Measurements from ENCODE around the gene CHD6. TPM values are rescaled to one million over a fixed set of nuclear protein-coding genes. Genes with fewer than 3 reads are reported as not detected.
A peak's percentile ranks its signal among the peaks of the same experiment; 100 is the strongest.

Gene CHD6
- total and polyA plus RNA-seq, 11 donors: 6.5 to 52.8 (median 38.9) TPM

DNA sequence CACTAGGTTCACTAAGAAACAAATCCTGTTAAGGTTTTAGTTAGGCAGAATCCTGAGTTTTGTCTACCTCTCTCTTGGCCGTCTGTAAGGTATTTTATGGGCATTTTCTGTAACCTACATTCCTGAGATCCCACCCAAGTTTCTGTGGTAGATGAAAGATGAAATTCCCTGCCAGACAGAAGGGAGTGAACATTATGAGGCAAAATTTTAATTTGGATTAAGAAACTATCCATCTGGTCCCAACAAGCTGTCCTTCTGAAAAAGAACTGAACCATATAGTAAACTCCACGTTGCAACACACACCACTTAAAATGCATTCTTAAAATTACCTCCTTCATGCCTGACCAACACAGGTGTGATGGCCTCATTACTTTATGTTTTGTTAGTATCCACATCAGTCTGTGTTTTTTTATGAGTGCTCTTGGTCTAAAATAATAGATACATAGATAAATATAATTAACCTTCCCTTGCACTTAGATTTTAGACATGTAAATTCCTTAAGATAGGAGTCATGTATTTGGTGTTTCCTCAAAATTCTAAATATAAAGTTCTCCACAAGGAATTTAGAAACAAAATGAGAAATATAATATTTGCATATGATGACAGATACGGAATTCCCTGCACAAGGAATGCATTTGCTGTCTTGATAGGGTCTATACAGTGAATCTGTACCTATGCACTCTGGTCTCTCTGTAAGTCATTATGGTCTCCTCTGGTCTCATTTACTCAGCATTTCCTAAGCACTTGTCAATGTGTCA lies 86.5 kb downstream of the CHD6 start:
- Histone ChIP-seq H3K36me3 (peaks cover 0 to 34% (median 18%) of the 10 kb centered on the region in 9 donors), H3K27ac (no peak overlapping the region), H3K4me1 (peaks cover 0 to 8% (median under 1%) of the 10 kb centered on the region in 12 donors), H3K9me3 (no peaks in the 10 kb centered on the region), H3K4me3 (no peak overlapping the region), H3K27me3 (no peaks in the 10 kb centered on the region)
- no peak for DNase-seq
- intact Hi-C loops (cut with DNase I): no loop called here
- no peak for ATAC-seq
- WGBS, 4 donors: 85 to 94% (median 90%) methylated on average over 3 of the region's 3 CpGs
- no peak for TF ChIP-seq POLR2A (IDR thresholded peaks at IDR 0.05)
- TF ChIP-seq, protein P1, sequence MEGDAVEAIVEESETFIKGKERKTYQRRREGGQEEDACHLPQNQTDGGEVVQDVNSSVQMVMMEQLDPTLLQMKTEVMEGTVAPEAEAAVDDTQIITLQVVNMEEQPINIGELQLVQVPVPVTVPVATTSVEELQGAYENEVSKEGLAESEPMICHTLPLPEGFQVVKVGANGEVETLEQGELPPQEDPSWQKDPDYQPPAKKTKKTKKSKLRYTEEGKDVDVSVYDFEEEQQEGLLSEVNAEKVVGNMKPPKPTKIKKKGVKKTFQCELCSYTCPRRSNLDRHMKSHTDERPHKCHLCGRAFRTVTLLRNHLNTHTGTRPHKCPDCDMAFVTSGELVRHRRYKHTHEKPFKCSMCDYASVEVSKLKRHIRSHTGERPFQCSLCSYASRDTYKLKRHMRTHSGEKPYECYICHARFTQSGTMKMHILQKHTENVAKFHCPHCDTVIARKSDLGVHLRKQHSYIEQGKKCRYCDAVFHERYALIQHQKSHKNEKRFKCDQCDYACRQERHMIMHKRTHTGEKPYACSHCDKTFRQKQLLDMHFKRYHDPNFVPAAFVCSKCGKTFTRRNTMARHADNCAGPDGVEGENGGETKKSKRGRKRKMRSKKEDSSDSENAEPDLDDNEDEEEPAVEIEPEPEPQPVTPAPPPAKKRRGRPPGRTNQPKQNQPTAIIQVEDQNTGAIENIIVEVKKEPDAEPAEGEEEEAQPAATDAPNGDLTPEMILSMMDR (IDR thresholded peaks at IDR 0.05): no peak

DNA sequence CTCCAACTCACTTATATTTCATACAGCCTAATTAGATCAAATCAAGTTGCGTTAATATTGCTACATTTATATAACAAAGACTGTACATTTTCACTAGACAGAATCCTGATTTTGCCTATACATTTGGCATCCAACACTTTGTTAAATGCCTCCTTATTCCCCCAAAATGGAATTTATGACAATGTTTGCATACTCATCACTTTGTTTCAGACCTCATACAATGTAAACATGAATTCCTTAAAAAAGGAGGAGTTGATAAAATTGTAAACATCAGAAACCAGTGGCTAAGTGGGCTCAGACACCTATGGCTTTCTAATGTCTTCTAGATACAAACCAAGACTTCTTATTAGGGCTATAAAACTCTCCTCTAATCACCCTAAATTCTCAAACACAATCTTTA lies 87.3 kb downstream of the CHD6 start:
- H3K4me1 ChIP-seq: peaks cover 0 to 16% (median 8%) of the 10 kb centered on the region in 12 donors
- H3K36me3 ChIP-seq: peaks cover 0 to 34% (median 18%) of the 10 kb centered on the region in 9 donors
- intact Hi-C loops (cut with DNase I): no loop called here
- 96 to 98% (median 98%) methylated on average over 1 of the region's 1 CpG for WGBS, 4 donors
- ATAC-seq (no peak), DNase-seq (no peak)
- no peaks in the 10 kb centered on the region for H3K27me3 ChIP-seq
- no peak overlapping the region for H3K4me3 ChIP-seq
- no peak overlapping the region for H3K27ac ChIP-seq
- H3K9me3 ChIP-seq: no peaks in the 10 kb centered on the region
- TF ChIP-seq, protein P1 (IDR thresholded peaks at IDR 0.05): no peak
- TF ChIP-seq POLR2A (IDR thresholded peaks at IDR 0.05): no peak

DNA sequence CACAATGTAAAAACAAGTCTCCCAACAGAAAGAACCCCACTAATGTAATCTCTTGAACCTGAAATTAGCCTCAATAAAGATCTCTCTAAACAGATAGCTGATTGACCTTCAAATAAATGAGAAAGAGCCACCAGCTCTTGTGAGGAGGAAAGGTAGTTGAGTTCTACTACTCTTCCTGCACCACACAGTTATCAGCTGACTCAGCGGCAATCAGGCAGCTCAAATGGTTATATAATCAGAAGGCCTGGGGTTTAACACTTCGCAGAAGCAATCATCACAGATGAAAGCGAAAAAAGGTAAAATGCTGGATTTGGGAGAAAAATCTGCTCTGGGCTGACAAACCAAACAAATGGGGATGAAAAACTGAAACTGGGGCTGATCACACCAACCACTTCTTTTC lies 91.8 kb downstream of the CHD6 start:
- Histone ChIP-seq H3K4me3 (no peak overlapping the region), H3K9me3 (no peaks in the 10 kb centered on the region), H3K4me1 (peaks cover 5 to 39% (median 25%) of the 10 kb centered on the region in 12 donors), H3K36me3 (peaks cover 0 to 22% (median 6%) of the 10 kb centered on the region in 9 donors), H3K27me3 (no peaks in the 10 kb centered on the region), H3K27ac (peak overlapping the region in 1 of 12 donors; percentile 50)
- DNase-seq (no peak), ATAC-seq (peak in 1 of 4 donors; percentile 63)
- intact Hi-C loops (cut with DNase I): loop anchor here in 1 of 10 donors (5.0 kb wide), 1 partner anchor 91 kb away; the partner anchor contains the start of gene CHD6
- no peak for TF ChIP-seq POLR2A (IDR thresholded peaks at IDR 0.05)
- TF ChIP-seq, protein P1 (IDR thresholded peaks at IDR 0.05): no peak
- WGBS, 4 donors: 42 to 54% (median 53%) methylated on average over 3 of the region's 3 CpGs

DNA sequence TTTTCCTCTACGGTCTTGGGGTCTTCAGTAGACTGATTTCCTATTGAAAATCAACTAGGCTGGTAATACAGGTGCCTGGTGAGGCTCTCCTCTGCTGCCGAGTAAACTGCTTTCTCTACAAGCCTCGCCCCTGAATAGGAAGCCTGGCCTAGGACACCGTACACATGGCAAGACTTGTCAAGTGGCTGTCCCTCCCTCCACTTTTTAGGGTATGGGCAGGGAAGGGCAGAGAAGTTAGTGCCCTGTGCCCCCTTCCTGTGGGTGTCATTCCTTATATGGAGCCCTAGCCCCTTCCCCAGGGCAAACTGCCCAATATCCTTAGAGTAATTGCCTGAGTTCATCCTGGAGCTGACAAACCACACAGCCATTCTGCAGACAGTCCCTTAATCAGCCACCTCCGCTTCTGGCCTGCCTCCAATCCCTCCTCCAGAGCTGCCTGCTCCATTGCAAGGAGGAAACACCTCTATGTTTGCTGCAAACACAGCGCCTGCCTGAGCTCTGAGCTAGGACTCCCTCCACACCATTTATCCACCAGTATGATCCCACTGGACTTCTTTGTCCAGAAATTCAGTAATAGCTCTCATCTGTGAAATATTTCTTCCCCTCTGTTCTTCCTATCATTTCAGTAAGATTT lies 93.1 kb downstream of the CHD6 start:
- H3K9me3 ChIP-seq: no peaks in the 10 kb centered on the region
- intact Hi-C loops (cut with DNase I): loop anchor here in 1 of 10 donors (5.0 kb wide), 1 partner anchor 92 kb away; the partner anchor contains the start of gene CHD6
- H3K4me1 ChIP-seq: peaks cover 5 to 38% (median 25%) of the 10 kb centered on the region in 12 donors
- 25 to 32% (median 31%) methylated on average over 6 of the region's 6 CpGs for WGBS, 4 donors
- H3K27ac ChIP-seq: peak overlapping the region in 7 of 12 donors; percentile 9 to 50 (median 26)
- H3K27me3 ChIP-seq: no peaks in the 10 kb centered on the region
- H3K4me3 ChIP-seq: peak overlapping the region in 8 of 12 donors; percentile 2 to 40 (median 25)
- H3K36me3 ChIP-seq: peaks cover 0 to 13% (median 0%) of the 10 kb centered on the region in 9 donors
- TF ChIP-seq, protein P1 (IDR thresholded peaks at IDR 0.05): no peak
- TF ChIP-seq POLR2A (IDR thresholded peaks at IDR 0.05): no peak
- DNase-seq (peak; percentile 83 to 89 (median 84)), ATAC-seq (peak; percentile 81 to 96 (median 94))

Data from heart left ventricle (tissue), 16 donors.